Peyer's patch (tissue), 4 donors: ENCODE measurements around the gene WRAP73.

Experiments used
- CTCF ChIP-seq, 6 experiments: fragments of 450-650 bp in 4 of 6; fragments of 200-600 bp in 2 of 6; sonication (generic) in 1 of 6; IDR thresholded peaks; one replicate each; pipeline ENCODE4 v1.5.1; 2017 to 2019; ENCODE audit warnings: antibody characterized with exemption in 6 of 6, mild to moderate bottlenecking in 3 of 6, moderate library complexity in 1 of 6
- POLR2A ChIP-seq, 2 donors: fragments of 450-650 bp; IDR thresholded peaks; one replicate each; pipeline ENCODE4 v1.5.1; 2017; ENCODE audit warnings: antibody characterized with exemption in 2 of 2, mild to moderate bottlenecking in 2 of 2, moderate library complexity in 2 of 2

- TF ChIP-seq CTCF (IDR thresholded peaks at IDR 0.05) (no peak), POLR2A (IDR thresholded peaks at IDR 0.05) (no peak)
Measured at GRCh38 chr1:3599816-3600215, 50.1 kb downstream of the WRAP73 start.
